Measurements from ENCODE around the gene ABHD17C.

GRCh38 chr15:80697075-80697685 is 2.1 kb downstream of the ABHD17C start:
- TF ChIP-seq ESRRA (IDR thresholded peaks at IDR 0.05; ENCODE audit: borderline replicate concordance, low read length) (no peak), CTCF (IDR thresholded peaks at IDR 0.05) (no peak)

Measured in A549 (cell line).